Mesothelial cell of epicardium (in vitro differentiated cells): Measurements from ENCODE around the gene CNTN4. TPM values are rescaled to one million over a fixed set of nuclear protein-coding genes. Genes with fewer than 3 reads are reported as not detected.

Experiments used
- DNase-seq, 2 experiments: peaks; one replicate each; pipeline ENCODE4 v3.0.0; 2021; ENCODE audit warnings: low spot score in 2 of 2; ENCODE audit not compliant: unreplicated experiment in 2 of 2
- H3K27ac Mint-ChIP-seq: 2 replicates; pipeline ENCODE4 v1.8.0; 2021; ENCODE audit warnings: mixed read lengths
- H3K27me3 Mint-ChIP-seq: 2 replicates; pipeline ENCODE4 v1.8.0; 2021; ENCODE audit warnings: low read depth, mixed read lengths
- H3K36me3 Mint-ChIP-seq: 2 replicates; pipeline ENCODE4 v1.8.0; 2021; ENCODE audit warnings: mixed read lengths
- H3K4me1 Mint-ChIP-seq: 2 replicates; pipeline ENCODE4 v1.8.0; 2021; ENCODE audit warnings: mixed read lengths
- H3K4me3 Mint-ChIP-seq: 2 replicates; pipeline ENCODE4 v1.8.0; 2021; ENCODE audit warnings: mild to moderate bottlenecking, moderate library complexity, mixed read lengths
- H3K9me3 Mint-ChIP-seq: 2 replicates; pipeline ENCODE4 v1.8.0; 2021; ENCODE audit warnings: mixed read lengths
- CTCF ChIP-seq: fragments of 200-600 bp; sonication (generic); IDR thresholded peaks from one replicate; pipeline ENCODE4 v1.5.0; 2021; ENCODE audit warnings: antibody characterized with exemption; ENCODE audit not compliant: unreplicated experiment
- total RNA-seq: library from RNA; stranded (reverse); gene quantifications from 3 replicates; pipeline ENCODE4 v1.2.1, GENCODE V29; 2021

CNTN4 gene
- total RNA-seq, 1 donor from 2014 or later: 68.9 TPM

GRCh38 chr3:2822611-2823010 lies 723.9 kb downstream of the CNTN4 start:
- Mint-ChIP-seq H3K4me1 (no peaks in the 10 kb centered on the region), H3K9me3 (no peaks in the 10 kb centered on the region), H3K27me3 (no peaks in the 10 kb centered on the region), H3K4me3 (no peak overlapping the region), H3K36me3 (no peaks in the 10 kb centered on the region), H3K27ac (no peak overlapping the region)
- DNase-seq: no peak
- no peak for TF ChIP-seq CTCF

GRCh38 chr3:2823031-2823430 lies 724.4 kb downstream of the CNTN4 start:
- Mint-ChIP-seq H3K9me3 (no peaks in the 10 kb centered on the region), H3K27ac (no peak overlapping the region), H3K36me3 (no peaks in the 10 kb centered on the region), H3K4me3 (no peak overlapping the region), H3K4me1 (no peaks in the 10 kb centered on the region), H3K27me3 (no peaks in the 10 kb centered on the region)
- TF ChIP-seq CTCF: no peak
- DNase-seq: no peak

GRCh38 chr3:2823437-2824211 lies 725.0 kb downstream of the CNTN4 start:
- Mint-ChIP-seq H3K36me3 (no peaks in the 10 kb centered on the region), H3K9me3 (no peaks in the 10 kb centered on the region), H3K4me3 (no peak overlapping the region), H3K27me3 (no peaks in the 10 kb centered on the region), H3K27ac (no peak overlapping the region), H3K4me1 (no peaks in the 10 kb centered on the region)
- no peak for TF ChIP-seq CTCF
- no peak for DNase-seq

- Mint-ChIP-seq H3K4me1 (no peaks in the 10 kb centered on the region), H3K9me3 (no peaks in the 10 kb centered on the region), H3K27ac (no peak overlapping the region), H3K27me3 (no peaks in the 10 kb centered on the region), H3K36me3 (no peaks in the 10 kb centered on the region), H3K4me3 (no peak overlapping the region)
- TF ChIP-seq CTCF: no peak
- no peak for DNase-seq
These were observed 727.4 kb downstream of the CNTN4 start for GRCh38 chr3:2826036-2826435.

- no peaks in the 10 kb centered on the region for H3K4me1 Mint-ChIP-seq
- no peaks in the 10 kb centered on the region for H3K9me3 Mint-ChIP-seq
- no peaks in the 10 kb centered on the region for H3K36me3 Mint-ChIP-seq
- no peaks in the 10 kb centered on the region for H3K27me3 Mint-ChIP-seq
- H3K4me3 Mint-ChIP-seq: no peak overlapping the region
- H3K27ac Mint-ChIP-seq: no peak overlapping the region
- DNase-seq: no peak
- no peak for TF ChIP-seq CTCF
These were observed 727.8 kb downstream of the CNTN4 start for GRCh38 chr3:2826453-2826852.
